HT1080 (cell line): Measurements from ENCODE around the gene EIF4B. TPM values are rescaled to one million over a fixed set of nuclear protein-coding genes. Genes with fewer than 3 reads are reported as not detected.

Experiments used
- DNase-seq: peaks from one replicate; pipeline ENCODE4 v3.0.0-alpha.2; 2015; ENCODE audit warnings: low read depth
- total RNA-seq: library from RNA; depleted of rRNA; stranded (reverse); fragments of >200 nt; shearing (Covaris generic); gene quantifications from 2 replicates; pipeline ENCODE4 v1.2.3, GENCODE V29; 2014

Gene EIF4B
- total RNA-seq, 1 experiment from 2014 or later = 574 TPM

- DNase-seq = no peak
Measured at GRCh38 chr12:53056901-53057300, 50.6 kb downstream of the EIF4B start.

GRCh38 chr12:53057816-53058500 is 51.7 kb downstream of the EIF4B start:
- no peak for DNase-seq

- no peak for DNase-seq
Measured at GRCh38 chr12:53058674-53059433, 52.6 kb downstream of the EIF4B start.

- no peak for DNase-seq
Measured at GRCh38 chr12:53059434-53060063, 53.3 kb downstream of the EIF4B start.

GRCh38 chr12:53060064-53060720 is 53.9 kb downstream of the EIF4B start:
- no peak for DNase-seq

GRCh38 chr12:53060721-53061276 is 54.5 kb downstream of the EIF4B start:
- no peak for DNase-seq

GRCh38 chr12:53061404-53062010 is 55.3 kb downstream of the EIF4B start:
- no peak for DNase-seq

GRCh38 chr12:53062011-53062961 is 56.0 kb downstream of the EIF4B start:
- DNase-seq = no peak

- no peak for DNase-seq
Measured at GRCh38 chr12:53062977-53063707, 56.9 kb downstream of the EIF4B start.

- no peak for DNase-seq
Measured at GRCh38 chr12:53063708-53064612, 57.7 kb downstream of the EIF4B start.

- no peak for DNase-seq
Measured at GRCh38 chr12:53064613-53065436, 58.6 kb downstream of the EIF4B start.

- DNase-seq = no peak
Measured at GRCh38 chr12:53065470-53065869, 59.2 kb downstream of the EIF4B start.

GRCh38 chr12:53065975-53066931 is 60.0 kb downstream of the EIF4B start:
- DNase-seq = peak; percentile 68

GRCh38 chr12:53067074-53067992 is 61.1 kb downstream of the EIF4B start:
- DNase-seq = no peak
